ENCODE results near the gene NOTCH2NLA. TPM values are rescaled to one million over a fixed set of nuclear protein-coding genes. Genes with fewer than 3 reads are reported as not detected.
"Not testable (repeated sequence)": the region's sequence is repeated elsewhere in the genome, so short reads cannot be mapped to it uniquely, and the experiment has no call there.

Gene NOTCH2NLA
- total RNA-seq = 10 to 100 TPM; 71.6 to 74.2 TPM
- 10 to 100 TPM; 13.8 to 15.5 TPM for polyA plus RNA-seq

GRCh38 chr1:146228710-146229477 lies at the start of gene NOTCH2NLA:
TSS of gene NOTCH2NLA (minus strand) at chr1:146229021. CDS start at chr1:146189337, 39,684 bp downstream.
- peak within 1 kb of the TSS; percentile 38 for H3K27ac ChIP-seq (ENCODE audit: low read depth, low read length)
- H3K4me1 Mint-ChIP-seq; H3K27me3 Mint-ChIP-seq; H3K36me3 ChIP-seq (ENCODE audit: insufficient read depth, low read length); H3K36me3 Mint-ChIP-seq; H3K4me1 ChIP-seq (ENCODE audit: insufficient read depth, low read length); H3K9me3 Mint-ChIP-seq; intact Hi-C loops (cut with micrococcal nuclease); POLR2A ChIA-PET (ENCODE audit: partially characterized antibody); CTCF ChIA-PET (ENCODE audit: partially characterized antibody); H3K4me3 ChIP-seq (ENCODE audit: low read length in 2 of 2); H3K9me3 ChIP-seq (ENCODE audit: control insufficient read depth in 1 of 2, low read length in 2 of 2); H3K27me3 ChIP-seq (ENCODE audit: insufficient read depth, low read length): not testable (repeated sequence)
- Mint-ChIP-seq H3K27ac (peak within 1 kb of the TSS in 4 of 7 donors; percentile 78 to 82 (median 80)), H3K4me3 (peak within 1 kb of the TSS; percentile 63 to 89 (median 80))
- peak; percentile 43 to 85 (median 76) for DNase-seq

DNA sequence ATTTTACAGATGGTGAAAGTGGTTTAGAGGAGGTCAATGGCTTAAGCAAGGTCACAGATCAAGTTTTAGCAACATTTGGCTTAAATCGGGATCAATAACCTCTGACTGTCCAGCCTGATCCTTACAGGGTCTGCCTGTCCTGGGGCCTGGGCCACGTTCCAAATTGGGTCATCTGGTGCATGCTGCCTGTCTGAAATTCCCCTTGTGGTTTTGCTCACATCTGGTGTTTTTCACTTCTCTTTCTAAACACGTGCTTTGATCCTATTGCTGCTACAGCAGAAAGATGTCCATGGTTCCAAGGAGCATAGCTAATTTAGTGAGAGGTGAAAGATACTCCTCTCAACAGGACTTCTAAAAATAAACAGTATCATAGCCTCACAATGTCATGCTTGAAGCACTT lies 49.5 kb upstream of the NOTCH2NLA start:
- H3K9me3 ChIP-seq (ENCODE audit: control insufficient read depth in 1 of 2, low read length in 2 of 2); H3K4me1 Mint-ChIP-seq; H3K4me1 ChIP-seq (ENCODE audit: insufficient read depth, low read length); DNase-seq; intact Hi-C loops (cut with micrococcal nuclease); H3K36me3 ChIP-seq (ENCODE audit: insufficient read depth, low read length); H3K4me3 ChIP-seq (ENCODE audit: low read length in 2 of 2); H3K27ac ChIP-seq (ENCODE audit: low read depth, low read length); H3K9me3 Mint-ChIP-seq; POLR2A ChIA-PET (ENCODE audit: partially characterized antibody); H3K27ac Mint-ChIP-seq; CTCF ChIA-PET (ENCODE audit: partially characterized antibody); H3K27me3 Mint-ChIP-seq; H3K36me3 Mint-ChIP-seq; H3K27me3 ChIP-seq (ENCODE audit: insufficient read depth, low read length); H3K4me3 Mint-ChIP-seq: not testable (repeated sequence)

DNA sequence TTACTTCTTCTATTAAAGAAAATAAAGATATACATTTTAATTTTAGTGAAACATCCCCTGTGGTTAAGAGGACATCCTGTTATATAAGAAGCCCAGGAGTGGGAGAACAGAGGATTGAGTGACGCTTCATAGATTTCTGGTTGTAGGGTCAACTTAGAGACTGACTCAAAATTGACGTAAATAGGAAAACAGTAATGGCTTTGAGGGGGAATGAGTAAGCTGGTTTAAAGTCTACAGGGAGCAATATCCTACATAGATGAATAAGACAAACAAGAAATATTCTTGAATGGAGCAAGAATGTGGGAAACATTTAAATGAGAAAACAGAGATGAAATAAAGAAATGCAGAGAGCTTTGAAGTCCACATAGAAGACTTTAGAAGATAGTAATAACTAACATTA lies 48.3 kb upstream of the NOTCH2NLA start:
- POLR2A ChIA-PET (ENCODE audit: partially characterized antibody); H3K4me3 Mint-ChIP-seq; H3K4me3 ChIP-seq (ENCODE audit: low read length in 2 of 2); H3K4me1 Mint-ChIP-seq; CTCF ChIA-PET (ENCODE audit: partially characterized antibody); H3K27me3 Mint-ChIP-seq; H3K9me3 ChIP-seq (ENCODE audit: control insufficient read depth in 1 of 2, low read length in 2 of 2); H3K27ac ChIP-seq (ENCODE audit: low read depth, low read length); H3K36me3 Mint-ChIP-seq; DNase-seq; H3K4me1 ChIP-seq (ENCODE audit: insufficient read depth, low read length); H3K36me3 ChIP-seq (ENCODE audit: insufficient read depth, low read length); intact Hi-C loops (cut with micrococcal nuclease); H3K27ac Mint-ChIP-seq; H3K27me3 ChIP-seq (ENCODE audit: insufficient read depth, low read length); H3K9me3 Mint-ChIP-seq: not testable (repeated sequence)

DNA sequence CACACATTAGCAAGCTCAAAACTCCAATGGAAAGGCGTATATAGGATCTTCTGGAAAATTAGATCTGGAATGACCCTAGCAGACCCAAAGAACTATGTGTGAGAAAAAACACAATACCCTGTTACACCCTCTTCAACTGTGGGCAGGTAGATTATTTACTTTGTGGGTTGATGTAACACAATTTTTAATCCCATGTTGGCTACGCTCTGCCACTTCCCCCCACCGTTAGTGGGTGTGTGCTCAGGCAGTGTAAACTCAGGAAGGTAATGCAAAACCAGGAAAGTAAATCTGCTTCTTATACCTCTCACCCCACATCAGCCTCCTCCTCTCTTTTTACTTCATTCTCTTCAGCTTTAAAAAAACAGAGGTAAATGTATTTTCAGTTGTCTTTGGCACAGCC lies 45.3 kb upstream of the NOTCH2NLA start:
- H3K4me3 ChIP-seq (ENCODE audit: low read length in 2 of 2); H3K36me3 Mint-ChIP-seq; H3K9me3 ChIP-seq (ENCODE audit: control insufficient read depth in 1 of 2, low read length in 2 of 2); intact Hi-C loops (cut with micrococcal nuclease); POLR2A ChIA-PET (ENCODE audit: partially characterized antibody); H3K27ac Mint-ChIP-seq; DNase-seq; H3K9me3 Mint-ChIP-seq; H3K27me3 Mint-ChIP-seq; H3K27me3 ChIP-seq (ENCODE audit: insufficient read depth, low read length); H3K27ac ChIP-seq (ENCODE audit: low read depth, low read length); H3K36me3 ChIP-seq (ENCODE audit: insufficient read depth, low read length); CTCF ChIA-PET (ENCODE audit: partially characterized antibody); H3K4me1 Mint-ChIP-seq; H3K4me3 Mint-ChIP-seq; H3K4me1 ChIP-seq (ENCODE audit: insufficient read depth, low read length): not testable (repeated sequence)

DNA sequence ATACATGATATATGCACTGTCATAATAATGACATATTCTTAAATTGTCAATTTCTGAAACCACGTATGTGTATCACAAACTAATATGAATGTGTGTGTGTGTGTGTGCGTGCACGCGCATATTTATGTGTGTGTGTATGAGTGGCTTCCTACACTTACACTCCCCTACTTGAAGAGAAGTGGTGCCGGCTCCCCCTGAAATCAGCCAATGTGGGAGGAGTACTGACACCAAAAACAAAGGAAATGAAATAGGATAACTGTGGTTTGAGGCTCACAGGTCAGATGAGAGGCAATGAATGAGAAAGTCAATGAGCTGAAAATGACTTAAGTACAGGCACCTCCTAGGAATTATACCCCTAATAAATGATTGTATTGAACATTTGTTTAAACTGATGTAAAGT lies 44.4 kb upstream of the NOTCH2NLA start:
- H3K27ac ChIP-seq (ENCODE audit: low read depth, low read length); intact Hi-C loops (cut with micrococcal nuclease); H3K4me1 Mint-ChIP-seq; H3K36me3 ChIP-seq (ENCODE audit: insufficient read depth, low read length); H3K4me3 ChIP-seq (ENCODE audit: low read length in 2 of 2); H3K9me3 ChIP-seq (ENCODE audit: control insufficient read depth in 1 of 2, low read length in 2 of 2); POLR2A ChIA-PET (ENCODE audit: partially characterized antibody); H3K9me3 Mint-ChIP-seq; H3K4me3 Mint-ChIP-seq; H3K27me3 ChIP-seq (ENCODE audit: insufficient read depth, low read length); H3K27me3 Mint-ChIP-seq; H3K27ac Mint-ChIP-seq; CTCF ChIA-PET (ENCODE audit: partially characterized antibody); H3K36me3 Mint-ChIP-seq; H3K4me1 ChIP-seq (ENCODE audit: insufficient read depth, low read length); DNase-seq: not testable (repeated sequence)

DNA sequence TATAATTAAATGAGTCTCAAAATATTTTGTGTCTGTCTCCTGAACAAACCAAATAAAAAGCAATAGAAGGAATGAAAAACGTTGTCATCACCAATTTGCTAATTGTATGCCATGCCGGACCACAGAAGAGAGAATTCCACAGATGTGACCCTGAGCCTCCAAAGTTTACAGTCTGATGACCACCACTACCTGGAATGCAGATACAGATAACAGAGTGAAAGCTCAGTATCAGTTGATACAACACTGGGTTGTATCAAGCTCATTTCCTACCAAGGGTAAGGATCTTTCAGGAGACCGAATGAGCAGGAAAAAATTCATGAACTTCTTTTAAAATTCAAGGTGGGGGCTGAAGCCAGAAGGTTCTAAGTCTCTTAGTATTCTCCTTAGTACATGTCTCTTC lies 43.9 kb upstream of the NOTCH2NLA start:
- H3K4me3 Mint-ChIP-seq; POLR2A ChIA-PET (ENCODE audit: partially characterized antibody); H3K36me3 ChIP-seq (ENCODE audit: insufficient read depth, low read length); H3K27me3 ChIP-seq (ENCODE audit: insufficient read depth, low read length); H3K27me3 Mint-ChIP-seq; H3K27ac ChIP-seq (ENCODE audit: low read depth, low read length); H3K4me1 Mint-ChIP-seq; CTCF ChIA-PET (ENCODE audit: partially characterized antibody); intact Hi-C loops (cut with micrococcal nuclease); H3K4me1 ChIP-seq (ENCODE audit: insufficient read depth, low read length); H3K9me3 Mint-ChIP-seq; DNase-seq; H3K9me3 ChIP-seq (ENCODE audit: control insufficient read depth in 1 of 2, low read length in 2 of 2); H3K4me3 ChIP-seq (ENCODE audit: low read length in 2 of 2); H3K27ac Mint-ChIP-seq; H3K36me3 Mint-ChIP-seq: not testable (repeated sequence)

- CTCF ChIA-PET (ENCODE audit: partially characterized antibody) = not testable (repeated sequence)
Measured at GRCh38 chr1:146271977-146272376, 43.2 kb upstream of the NOTCH2NLA start.

GRCh38 chr1:146270129-146270528 lies 41.3 kb upstream of the NOTCH2NLA start:
- H3K27me3 Mint-ChIP-seq; intact Hi-C loops (cut with micrococcal nuclease); H3K4me3 ChIP-seq (ENCODE audit: low read length in 2 of 2); H3K36me3 Mint-ChIP-seq; H3K9me3 ChIP-seq (ENCODE audit: control insufficient read depth in 1 of 2, low read length in 2 of 2); POLR2A ChIA-PET (ENCODE audit: partially characterized antibody); H3K27ac Mint-ChIP-seq; H3K27me3 ChIP-seq (ENCODE audit: insufficient read depth, low read length); CTCF ChIA-PET (ENCODE audit: partially characterized antibody); H3K4me1 Mint-ChIP-seq; H3K27ac ChIP-seq (ENCODE audit: low read depth, low read length); DNase-seq; H3K36me3 ChIP-seq (ENCODE audit: insufficient read depth, low read length); H3K4me3 Mint-ChIP-seq; H3K9me3 Mint-ChIP-seq; H3K4me1 ChIP-seq (ENCODE audit: insufficient read depth, low read length): not testable (repeated sequence)

More at GRCh38 chr1:146271977-146272376, 43.2 kb upstream of the NOTCH2NLA start:
- H3K4me3 Mint-ChIP-seq; DNase-seq; H3K4me1 ChIP-seq (ENCODE audit: insufficient read depth, low read length); H3K27ac Mint-ChIP-seq; H3K27me3 ChIP-seq (ENCODE audit: insufficient read depth, low read length); H3K4me1 Mint-ChIP-seq; H3K4me3 ChIP-seq (ENCODE audit: low read length in 2 of 2); POLR2A ChIA-PET (ENCODE audit: partially characterized antibody); intact Hi-C loops (cut with micrococcal nuclease); H3K36me3 ChIP-seq (ENCODE audit: insufficient read depth, low read length); H3K36me3 Mint-ChIP-seq; H3K27ac ChIP-seq (ENCODE audit: low read depth, low read length); H3K9me3 Mint-ChIP-seq; H3K9me3 ChIP-seq (ENCODE audit: control insufficient read depth in 1 of 2, low read length in 2 of 2); H3K27me3 Mint-ChIP-seq: not testable (repeated sequence)

All from CD4-positive, alpha-beta memory T cell (primary cell).